GM13976 (cell line): ENCODE results near the gene GRK5.
A peak's percentile ranks its signal among the peaks of the same experiment; 100 is the strongest.

ENCODE experiments used
- DNase-seq: peaks from one replicate; pipeline ENCODE4 v3.0.0; 2012; ENCODE audit warnings: low spot score
- CTCF ChIP-seq: IDR thresholded peaks from 2 replicates; pipeline ENCODE4 v1.5.1; 2012; ENCODE audit warnings: borderline replicate concordance, mild to moderate bottlenecking; ENCODE audit not compliant: insufficient read depth; ENCODE audit errors: extremely low read depth, missing control alignments, control extremely low read depth
- in situ Hi-C: fragments of 300-500 bp; cut with MboI; formaldehyde crosslinking; loops from one replicate; pipeline ENCODE4 v1.12.0; 2022; ENCODE audit warnings: low sequenced_read_pairs, mixed read lengths, inconsistent platforms; ENCODE audit not compliant: unreplicated experiment

Gene GRK5

GRCh38 chr10:119305860-119306513 lies 98.6 kb downstream of the GRK5 start:
- DNase-seq, result peak; percentile 74
- TF ChIP-seq CTCF, result no peak
- in situ Hi-C loops, result no loop called here

GRCh38 chr10:119306514-119306951 lies 99.2 kb downstream of the GRK5 start:
- peak; percentile 87 for DNase-seq
- in situ Hi-C loops, result no loop called here
- peak; percentile 74 for TF ChIP-seq CTCF

- DNase-seq, result no peak
- TF ChIP-seq CTCF, result no peak
- in situ Hi-C loops, result no loop called here
Measured at GRCh38 chr10:119306986-119307392, 99.6 kb downstream of the GRK5 start.

- no peak for DNase-seq
- no peak for TF ChIP-seq CTCF
- in situ Hi-C loops, result no loop called here
Measured at GRCh38 chr10:119308089-119308488, 100.7 kb downstream of the GRK5 start.

GRCh38 chr10:119308551-119309422 lies 101.4 kb downstream of the GRK5 start:
- in situ Hi-C loops, result no loop called here
- no peak for DNase-seq
- no peak for TF ChIP-seq CTCF

- TF ChIP-seq CTCF, result no peak
- DNase-seq, result peak; percentile 65
- in situ Hi-C loops, result no loop called here
Measured at GRCh38 chr10:119309423-119309770, 102.0 kb downstream of the GRK5 start.

GRCh38 chr10:119310806-119311205 lies 103.4 kb downstream of the GRK5 start:
- TF ChIP-seq CTCF, result no peak
- in situ Hi-C loops, result no loop called here
- no peak for DNase-seq
